Measurements from ENCODE around the gene YARS2.

- no peak for TF ChIP-seq POLR2A (IDR thresholded peaks at IDR 0.05; ENCODE audit: low read length)
- TF ChIP-seq CTCF (IDR thresholded peaks at IDR 0.05) = no peak
- no peak for TF ChIP-seq EP300 (IDR thresholded peaks at IDR 0.05)
Observed at GRCh38 chr12:32743264-32743663, 12.4 kb downstream of the YARS2 start.

Measured in A549 (cell line).